ENCODE measurements around the gene GCG. TPM values are rescaled to one million over a fixed set of nuclear protein-coding genes. Genes with fewer than 3 reads are reported as not detected.

GCG gene
- total RNA-seq, 1 experiment from 2014 or later: 0.31 TPM

GRCh38 chr2:162197069-162197825 lies 45.2 kb upstream of the GCG start:
- POLR2A ChIA-PET: no interaction called here
- Histone ChIP-seq H3K27ac (ENCODE audit: low read length) (no peak overlapping the region), H3K36me3 (ENCODE audit: control insufficient read depth, insufficient read depth, low read length) (no peaks in the 10 kb centered on the region), H3K27me3 (ENCODE audit: control insufficient read depth, insufficient read depth, low read length) (peaks cover 3% of the 10 kb centered on the region; the same call in 1 of the 2 replicates), H3K4me1 (ENCODE audit: control insufficient read depth, insufficient read depth, low read length) (no peaks in the 10 kb centered on the region), H3K4me3 (ENCODE audit: low read depth in 2 of 2, low read length in 2 of 2) (no peak overlapping the region), H3K9me3 (ENCODE audit: control insufficient read depth, insufficient read depth, low read depth, low read length) (no peaks in the 10 kb centered on the region)
- in situ Hi-C loops (cut with HindIII; ENCODE audit: low pct_unique_long_range_greater_than_20kb, low sequenced_read_pairs): no loop called here
- intact Hi-C loops (cut with micrococcal nuclease; ENCODE audit: unreplicated experiment): no loop called here
- BruUV-seq (replicated peaks): no TSS peak
- DNase-seq (ENCODE audit: low read depth, low spot score) (no peak), ATAC-seq (no peak)
- CTCF ChIA-PET: no interaction called here
- TF ChIP-seq SIN3A (IDR thresholded peaks at IDR 0.05; ENCODE audit: borderline replicate concordance, insufficient read depth, low read depth, low read length) (no peak), REST (IDR thresholded peaks at IDR 0.05; ENCODE audit: insufficient read depth in 1 of 2, low read depth in 2 of 2, low read length in 1 of 2) (no peak), TCF7L2 (IDR thresholded peaks at IDR 0.05; ENCODE audit: low read depth, low read length) (no peak), POLR2AphosphoS5 (IDR thresholded peaks at IDR 0.05; ENCODE audit: low read depth, low read length) (no peak)
- TF ChIP-seq, protein P1, sequence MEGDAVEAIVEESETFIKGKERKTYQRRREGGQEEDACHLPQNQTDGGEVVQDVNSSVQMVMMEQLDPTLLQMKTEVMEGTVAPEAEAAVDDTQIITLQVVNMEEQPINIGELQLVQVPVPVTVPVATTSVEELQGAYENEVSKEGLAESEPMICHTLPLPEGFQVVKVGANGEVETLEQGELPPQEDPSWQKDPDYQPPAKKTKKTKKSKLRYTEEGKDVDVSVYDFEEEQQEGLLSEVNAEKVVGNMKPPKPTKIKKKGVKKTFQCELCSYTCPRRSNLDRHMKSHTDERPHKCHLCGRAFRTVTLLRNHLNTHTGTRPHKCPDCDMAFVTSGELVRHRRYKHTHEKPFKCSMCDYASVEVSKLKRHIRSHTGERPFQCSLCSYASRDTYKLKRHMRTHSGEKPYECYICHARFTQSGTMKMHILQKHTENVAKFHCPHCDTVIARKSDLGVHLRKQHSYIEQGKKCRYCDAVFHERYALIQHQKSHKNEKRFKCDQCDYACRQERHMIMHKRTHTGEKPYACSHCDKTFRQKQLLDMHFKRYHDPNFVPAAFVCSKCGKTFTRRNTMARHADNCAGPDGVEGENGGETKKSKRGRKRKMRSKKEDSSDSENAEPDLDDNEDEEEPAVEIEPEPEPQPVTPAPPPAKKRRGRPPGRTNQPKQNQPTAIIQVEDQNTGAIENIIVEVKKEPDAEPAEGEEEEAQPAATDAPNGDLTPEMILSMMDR (IDR thresholded peaks at IDR 0.05): no peak

DNA sequence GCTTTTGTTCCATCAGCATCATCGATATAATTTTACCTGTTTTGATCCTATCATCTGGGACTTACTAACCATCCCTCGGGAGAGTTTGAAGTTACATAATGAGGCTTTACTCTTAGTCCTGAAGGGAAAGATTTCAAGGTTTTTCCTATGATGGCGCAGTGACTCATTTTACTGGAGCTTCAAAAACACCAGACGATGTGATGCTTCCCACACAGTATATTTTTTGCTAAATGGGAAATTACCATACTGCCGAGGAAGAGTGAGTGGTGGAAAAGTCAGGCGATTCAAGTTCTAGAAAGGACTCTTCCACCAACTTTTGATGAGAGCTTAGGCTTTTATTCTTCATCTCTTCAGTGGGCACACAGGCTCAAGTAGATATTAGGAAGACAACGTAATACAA lies 44.6 kb upstream of the GCG start:
- no peaks in the 10 kb centered on the region for H3K4me1 ChIP-seq (ENCODE audit: control insufficient read depth, insufficient read depth, low read length)
- TF ChIP-seq TCF7L2 (IDR thresholded peaks at IDR 0.05; ENCODE audit: low read depth, low read length) (no peak), SIN3A (IDR thresholded peaks at IDR 0.05; ENCODE audit: borderline replicate concordance, insufficient read depth, low read depth, low read length) (no peak), REST (IDR thresholded peaks at IDR 0.05; ENCODE audit: insufficient read depth in 1 of 2, low read depth in 2 of 2, low read length in 1 of 2) (no peak), POLR2AphosphoS5 (IDR thresholded peaks at IDR 0.05; ENCODE audit: low read depth, low read length) (no peak)
- TF ChIP-seq, protein P1 (IDR thresholded peaks at IDR 0.05): no peak
- H3K36me3 ChIP-seq (ENCODE audit: control insufficient read depth, insufficient read depth, low read length): no peaks in the 10 kb centered on the region
- H3K9me3 ChIP-seq (ENCODE audit: control insufficient read depth, insufficient read depth, low read depth, low read length): no peaks in the 10 kb centered on the region
- CTCF ChIA-PET: no interaction called here
- H3K27ac ChIP-seq (ENCODE audit: low read length): no peak overlapping the region
- intact Hi-C loops (cut with micrococcal nuclease; ENCODE audit: unreplicated experiment): no loop called here
- POLR2A ChIA-PET: no interaction called here
- no peak for DNase-seq (ENCODE audit: low read depth, low spot score)
- no peak for ATAC-seq
- in situ Hi-C loops (cut with HindIII; ENCODE audit: low pct_unique_long_range_greater_than_20kb, low sequenced_read_pairs): no loop called here
- no peak overlapping the region for H3K4me3 ChIP-seq (ENCODE audit: low read depth in 2 of 2, low read length in 2 of 2)
- H3K27me3 ChIP-seq (ENCODE audit: control insufficient read depth, insufficient read depth, low read length): peaks cover 3% of the 10 kb centered on the region; the same call in 1 of the 2 replicates
- no TSS peak for BruUV-seq (replicated peaks)

All from Panc1 (cell line).